Panc1 (cell line): Measurements from ENCODE around the gene NALCN.

ENCODE experiments used
- CTCF ChIP-seq: fragments of 450-650 bp; IDR thresholded peaks from 2 replicates; pipeline ENCODE4 v1.5.1; 2017; ENCODE audit warnings: mild to moderate bottlenecking
- POLR2AphosphoS5 ChIP-seq: IDR thresholded peaks from 2 replicates; pipeline ENCODE4 v1.6.1; 2012; ENCODE audit warnings: mild to moderate bottlenecking, low read depth, low read length, moderate library complexity
- REST ChIP-seq, 2 experiments: IDR thresholded peaks; 2 replicates each; pipeline ENCODE4 v1.6.1; 2011 to 2012; ENCODE audit warnings: low read depth in 2 of 2, control low read depth in 1 of 2, low read length in 1 of 2, mild to moderate bottlenecking in 1 of 2, moderate library complexity in 1 of 2; ENCODE audit not compliant: insufficient read depth in 1 of 2
- SIN3A ChIP-seq: IDR thresholded peaks from 2 replicates; pipeline ENCODE4 v1.6.1; 2012; ENCODE audit warnings: low read depth, mild to moderate bottlenecking, low read length, moderate library complexity, borderline replicate concordance; ENCODE audit not compliant: insufficient read depth
- TCF7L2 ChIP-seq: IDR thresholded peaks from 2 replicates; pipeline ENCODE4 v1.6.1; 2011; ENCODE audit warnings: mild to moderate bottlenecking, low read depth, low read length, inconsistent platforms

GRCh38 chr13:101301053-101301452 lies 115.3 kb downstream of the NALCN start:
- TF ChIP-seq CTCF (no peak), REST (IDR thresholded peaks at IDR 0.05; ENCODE audit: insufficient read depth in 1 of 2, low read depth in 2 of 2, low read length in 1 of 2) (no peak), POLR2AphosphoS5 (no peak), SIN3A (no peak), TCF7L2 (no peak)
